Lung (tissue), 12 donors: Measurements from ENCODE around the gene TTC17. TPM values are rescaled to one million over a fixed set of nuclear protein-coding genes. Genes with fewer than 3 reads are reported as not detected.

Source experiments
- ATAC-seq: fragments of 200-7000 bp; cut with Tn5 transposase; one replicate; pipeline ENCODE4 v1.9.1; 2020; ENCODE audit warnings: moderate number of reproducible peaks; ENCODE audit not compliant: insufficient read depth, low FRiP score
- DNase-seq, 3 donors: peaks; one replicate each; pipeline ENCODE4 v3.0.0-alpha.2; 2013 to 2017
- H3K27ac ChIP-seq, 2 donors: one replicate each; pipeline ENCODE4 v1.5.1; 2013; ENCODE audit warnings: mild to moderate bottlenecking in 2 of 2, moderate library complexity in 2 of 2, control low read depth in 1 of 2, inconsistent platforms in 1 of 2, low read depth in 1 of 2, low read length in 1 of 2
- H3K27me3 ChIP-seq, 3 donors: one replicate each; pipeline ENCODE4 v1.5.1; 2013; ENCODE audit warnings: low read length in 2 of 3; ENCODE audit not compliant: control insufficient read depth in 3 of 3, insufficient read depth in 3 of 3
- H3K36me3 ChIP-seq, 4 donors: one replicate each; pipeline ENCODE4 v1.5.1; 2013; ENCODE audit warnings: low read length in 4 of 4, mild to moderate bottlenecking in 1 of 4, moderate library complexity in 1 of 4; ENCODE audit not compliant: control insufficient read depth in 4 of 4, insufficient read depth in 4 of 4
- H3K4me1 ChIP-seq, 5 donors: one replicate each; pipeline ENCODE4 v1.5.1; 2013; ENCODE audit warnings: low read length in 5 of 5, mild to moderate bottlenecking in 2 of 5, moderate library complexity in 1 of 5; ENCODE audit not compliant: control insufficient read depth in 5 of 5, insufficient read depth in 5 of 5
- H3K4me3 ChIP-seq: one replicate; pipeline ENCODE4 v1.5.1; 2013; ENCODE audit warnings: mild to moderate bottlenecking, control low read depth, moderate library complexity
- H3K9ac ChIP-seq, 2 donors: one replicate each; pipeline ENCODE4 v1.5.1; 2013; ENCODE audit warnings: low read length in 2 of 2, control low read depth in 1 of 2; ENCODE audit not compliant: insufficient read depth in 1 of 2
- H3K9me3 ChIP-seq, 4 donors: one replicate each; pipeline ENCODE4 v1.5.1; 2013; ENCODE audit warnings: low read length in 3 of 4, mild to moderate bottlenecking in 1 of 4, moderate library complexity in 1 of 4; ENCODE audit not compliant: control insufficient read depth in 4 of 4, insufficient read depth in 3 of 4
- CTCF ChIP-seq: IDR thresholded peaks from 2 replicates; pipeline ENCODE4 v1.5.1; 2012; ENCODE audit warnings: mild to moderate bottlenecking; ENCODE audit errors: control extremely low read depth, extremely low read depth
- WGBS, 2 donors: extraction: QIAGEN DNeasy Blood & Tissue Kit; methylation state at CpG; one replicate each; pipeline ENCODE4 v1.1.7; 2013; 5-methylcytosine and 5-hydroxymethylcytosine counted together
- polyA plus RNA-seq, 2 donors: library from polyadenylated mRNA; stranded (reverse); fragments of 200-250 nt; gene quantifications; one replicate each; pipeline ENCODE4 v1.2.1, GENCODE V29; 2013
- total RNA-seq, 2 donors: library from RNA; depleted of rRNA in 1 of 2; stranded (reverse); fragments of >200 nt in 1 of 2; gene quantifications; one replicate each; pipeline ENCODE4 v1.2.1, GENCODE V29; 2014 to 2021
- donor health status: control.
- donor health status: control.
- donor health status: Bipolar disorder and iron deficiency.
- donor health status: healthy.
- donor health status: DM: yes; HTN: yes; CAD: no.

Gene TTC17
- total and polyA plus RNA-seq, 4 donors = 30.7 to 218 (median 55.5) TPM

GRCh38 chr11:43505171-43505570, 146.5 kb downstream of the TTC17 start:
- no peaks in the 10 kb centered on the region for H3K4me1 ChIP-seq
- WGBS, 2 donors = 74 to 79% methylated on average over 4 of the region's 4 CpGs
- peaks cover 0 to 3% (median 0%) of the 10 kb centered on the region in 4 donors for H3K9me3 ChIP-seq
- no peak for ATAC-seq
- no peak overlapping the region for H3K27ac ChIP-seq
- no peaks in the 10 kb centered on the region for H3K36me3 ChIP-seq
- no peak overlapping the region for H3K4me3 ChIP-seq
- no peak for TF ChIP-seq CTCF
- no peak for DNase-seq
- no peaks in the 10 kb centered on the region for H3K27me3 ChIP-seq
- H3K9ac ChIP-seq = no peak overlapping the region

GRCh38 chr11:43507171-43507570, 148.5 kb downstream of the TTC17 start:
- Histone ChIP-seq H3K27me3 (no peaks in the 10 kb centered on the region), H3K27ac (no peak overlapping the region), H3K4me3 (no peak overlapping the region), H3K9ac (no peak overlapping the region), H3K9me3 (no peaks in the 10 kb centered on the region), H3K4me1 (no peaks in the 10 kb centered on the region), H3K36me3 (no peaks in the 10 kb centered on the region)
- WGBS, 2 donors = 71 to 83% methylated on average over 5 of the region's 5 CpGs
- no peak for TF ChIP-seq CTCF
- DNase-seq (no peak), ATAC-seq (no peak)

- no peak overlapping the region for H3K27ac ChIP-seq
- H3K36me3 ChIP-seq = no peaks in the 10 kb centered on the region
- no peak overlapping the region for H3K9ac ChIP-seq
- no peak overlapping the region for H3K4me3 ChIP-seq
- no peaks in the 10 kb centered on the region for H3K9me3 ChIP-seq
- ATAC-seq (no peak), DNase-seq (no peak)
- TF ChIP-seq CTCF = no peak
- no peaks in the 10 kb centered on the region for H3K27me3 ChIP-seq
- WGBS, 2 donors = 27 to 30% methylated on average over 3 of the region's 3 CpGs
- no peaks in the 10 kb centered on the region for H3K4me1 ChIP-seq
Measured at GRCh38 chr11:43508511-43508918, 149.8 kb downstream of the TTC17 start.

- DNase-seq (no peak), ATAC-seq (no peak)
- no peaks in the 10 kb centered on the region for H3K9me3 ChIP-seq
- no peak for TF ChIP-seq CTCF
- no peak overlapping the region for H3K9ac ChIP-seq
- 86 to 90% methylated on average over 6 of the region's 6 CpGs for WGBS, 2 donors
- no peaks in the 10 kb centered on the region for H3K36me3 ChIP-seq
- no peak overlapping the region for H3K4me3 ChIP-seq
- no peaks in the 10 kb centered on the region for H3K4me1 ChIP-seq
- H3K27ac ChIP-seq = no peak overlapping the region
- no peaks in the 10 kb centered on the region for H3K27me3 ChIP-seq
Measured at GRCh38 chr11:43511959-43512358, 153.2 kb downstream of the TTC17 start.
